OCI-LY1 (cell line): Measurements from ENCODE around the gene LNX1.

Experiments
- H2AFZ ChIP-seq: fragments of 200-600 bp; sonication (generic), shearing (Covaris generic); 2 replicates; pipeline ENCODE4 v1.6.0; 2014; ENCODE audit warnings: antibody characterized with exemption, mild to moderate bottlenecking, low read length
- H3F3A ChIP-seq: fragments of 200-600 bp; sonication (generic), shearing (Covaris generic); 2 replicates; pipeline ENCODE4 v1.6.0; 2014; ENCODE audit warnings: mild to moderate bottlenecking, antibody characterized with exemption, low read length, moderate library complexity; ENCODE audit not compliant: insufficient read depth
- H3K27ac ChIP-seq: fragments of 200-600 bp; sonication (generic); 2 replicates; pipeline ENCODE4 v1.5.1; 2014; ENCODE audit warnings: low read length, mixed run types, mild to moderate bottlenecking, low read depth; ENCODE audit not compliant: poor library complexity, severe bottlenecking
- H3K27me3 ChIP-seq: fragments of 200-600 bp; sonication (generic); 2 replicates; pipeline ENCODE4 v1.6.0; 2014; ENCODE audit warnings: antibody characterized with exemption, mild to moderate bottlenecking, low read length, moderate library complexity; ENCODE audit not compliant: insufficient read depth
- H3K36me3 ChIP-seq: fragments of 200-600 bp; sonication (generic); 2 replicates; pipeline ENCODE4 v1.6.1; 2014; ENCODE audit warnings: mild to moderate bottlenecking, antibody characterized with exemption, low read length, moderate library complexity, mixed read lengths; ENCODE audit not compliant: insufficient read depth
- H3K4me1 ChIP-seq: fragments of 200-600 bp; sonication (generic); 2 replicates; pipeline ENCODE4 v1.5.1; 2014; ENCODE audit warnings: mild to moderate bottlenecking, low read length, moderate library complexity; ENCODE audit not compliant: insufficient read depth, severe bottlenecking
- H3K4me2 ChIP-seq: fragments of 200-600 bp; sonication (generic), shearing (Covaris generic); 2 replicates; pipeline ENCODE4 v1.6.1; 2014; ENCODE audit warnings: low read length
- H3K4me3 ChIP-seq: fragments of 200-600 bp; sonication (generic); 2 replicates; pipeline ENCODE4 v1.5.1; 2014; ENCODE audit warnings: low read length, low read depth, mild to moderate bottlenecking, mixed read lengths; ENCODE audit not compliant: poor library complexity, severe bottlenecking
- H3K79me2 ChIP-seq: fragments of 200-600 bp; shearing (Covaris generic); 2 replicates; pipeline ENCODE4 v1.6.1; 2016; ENCODE audit warnings: mixed run types, low read length, mixed read lengths; ENCODE audit not compliant: insufficient read depth
- H3K9ac ChIP-seq: fragments of 200-600 bp; sonication (generic), shearing (Covaris generic); 2 replicates; pipeline ENCODE4 v1.6.1; 2014; ENCODE audit warnings: mild to moderate bottlenecking, low read length, mixed read lengths
- H3K9me2 ChIP-seq: fragments of 200-600 bp; sonication (generic), shearing (Covaris generic); 2 replicates; pipeline ENCODE4 v1.6.1; 2014; ENCODE audit warnings: low read depth, mild to moderate bottlenecking, low read length, mixed read lengths
- H3K9me3 ChIP-seq: fragments of 200-600 bp; shearing (Covaris generic); 2 replicates; pipeline ENCODE4 v1.6.1; 2014; ENCODE audit warnings: low read length, mixed read lengths
- H4K20me1 ChIP-seq: fragments of 200-600 bp; sonication (generic), shearing (Covaris generic); 2 replicates; pipeline ENCODE4 v1.6.0; 2016; ENCODE audit warnings: mild to moderate bottlenecking, low read length; ENCODE audit not compliant: insufficient read depth
- EZH2 ChIP-seq: fragments of 200-600 bp; sonication (generic), shearing (Covaris generic); IDR thresholded peaks from 2 replicates; pipeline ENCODE4 v1.8.0; 2017; ENCODE audit warnings: borderline replicate concordance, mixed run types, mild to moderate bottlenecking, antibody characterized with exemption, low read length, moderate library complexity, mixed read lengths
- TF ChIP-seq, protein P1 (sequence below): fragments of 200-600 bp; sonication (generic), shearing (Covaris generic); IDR thresholded peaks from 2 replicates; pipeline ENCODE4 v1.5.1; 2017; ENCODE audit warnings: mild to moderate bottlenecking, antibody characterized with exemption, low read length, moderate library complexity, mixed read lengths

The LNX1 gene

DNA sequence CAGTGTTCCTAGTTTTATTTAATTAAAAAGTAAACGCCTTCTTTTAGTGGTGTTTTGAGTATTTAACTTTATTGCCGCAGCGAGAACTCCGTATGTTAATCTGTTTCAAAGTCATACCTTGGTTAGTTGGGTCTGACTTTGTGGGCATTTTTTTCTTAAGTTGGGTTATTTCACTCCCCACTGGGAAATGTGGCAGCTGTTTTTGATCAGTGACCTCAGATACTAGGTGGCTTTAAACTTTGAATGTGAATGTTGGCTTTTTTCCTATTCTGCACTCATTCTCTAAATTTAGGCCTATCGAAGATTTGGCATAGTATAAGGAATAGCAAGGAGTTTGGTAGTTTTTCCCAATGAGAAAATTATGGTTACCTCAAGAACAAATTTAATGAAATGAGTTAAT is 127.9 kb downstream of the LNX1 start:
- Histone ChIP-seq H3K9me3 (no peaks in the 10 kb centered on the region), H3K4me2 (no peak overlapping the region), H3K27me3 (no peaks in the 10 kb centered on the region), H2AFZ (no peak overlapping the region), H4K20me1 (no peaks in the 10 kb centered on the region), H3K4me3 (no peak overlapping the region), H3K36me3 (peaks cover 47% of the 10 kb centered on the region), H3K9ac (no peak overlapping the region), H3K9me2 (no peaks in the 10 kb centered on the region), H3F3A (no peaks in the 10 kb centered on the region), H3K27ac (no peak overlapping the region), H3K79me2 (no peaks in the 10 kb centered on the region), H3K4me1 (no peaks in the 10 kb centered on the region)
- TF ChIP-seq, protein P1, sequence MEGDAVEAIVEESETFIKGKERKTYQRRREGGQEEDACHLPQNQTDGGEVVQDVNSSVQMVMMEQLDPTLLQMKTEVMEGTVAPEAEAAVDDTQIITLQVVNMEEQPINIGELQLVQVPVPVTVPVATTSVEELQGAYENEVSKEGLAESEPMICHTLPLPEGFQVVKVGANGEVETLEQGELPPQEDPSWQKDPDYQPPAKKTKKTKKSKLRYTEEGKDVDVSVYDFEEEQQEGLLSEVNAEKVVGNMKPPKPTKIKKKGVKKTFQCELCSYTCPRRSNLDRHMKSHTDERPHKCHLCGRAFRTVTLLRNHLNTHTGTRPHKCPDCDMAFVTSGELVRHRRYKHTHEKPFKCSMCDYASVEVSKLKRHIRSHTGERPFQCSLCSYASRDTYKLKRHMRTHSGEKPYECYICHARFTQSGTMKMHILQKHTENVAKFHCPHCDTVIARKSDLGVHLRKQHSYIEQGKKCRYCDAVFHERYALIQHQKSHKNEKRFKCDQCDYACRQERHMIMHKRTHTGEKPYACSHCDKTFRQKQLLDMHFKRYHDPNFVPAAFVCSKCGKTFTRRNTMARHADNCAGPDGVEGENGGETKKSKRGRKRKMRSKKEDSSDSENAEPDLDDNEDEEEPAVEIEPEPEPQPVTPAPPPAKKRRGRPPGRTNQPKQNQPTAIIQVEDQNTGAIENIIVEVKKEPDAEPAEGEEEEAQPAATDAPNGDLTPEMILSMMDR, result no peak
- no peak for TF ChIP-seq EZH2

DNA sequence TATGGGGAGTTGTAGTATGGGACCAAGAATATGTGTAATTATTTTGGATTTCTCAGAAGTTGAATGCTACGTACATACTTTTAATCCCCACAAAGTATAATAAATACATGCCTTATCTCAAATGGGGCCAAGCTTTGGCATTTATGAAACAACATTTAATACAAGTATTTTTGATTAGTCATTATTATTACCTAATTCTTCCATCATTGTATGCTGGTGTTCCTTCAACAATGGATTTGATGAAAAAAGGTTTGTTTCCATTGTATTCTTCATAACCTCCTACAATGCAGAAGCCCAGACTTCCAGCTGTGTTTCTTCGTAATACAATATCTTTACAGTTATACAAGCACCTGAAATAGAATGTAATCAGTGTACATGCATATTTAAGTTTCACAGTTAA is 130.0 kb downstream of the LNX1 start:
- no peaks in the 10 kb centered on the region for H3K27me3 ChIP-seq
- H3K4me2 ChIP-seq, result no peak overlapping the region
- H3K9me3 ChIP-seq, result no peaks in the 10 kb centered on the region
- no peaks in the 10 kb centered on the region for H3K79me2 ChIP-seq
- no peak overlapping the region for H2AFZ ChIP-seq
- no peaks in the 10 kb centered on the region for H3F3A ChIP-seq
- no peaks in the 10 kb centered on the region for H3K4me1 ChIP-seq
- TF ChIP-seq, protein P1, result no peak
- no peak for TF ChIP-seq EZH2
- H3K4me3 ChIP-seq, result no peak overlapping the region
- no peaks in the 10 kb centered on the region for H4K20me1 ChIP-seq
- H3K9ac ChIP-seq, result no peak overlapping the region
- no peak overlapping the region for H3K27ac ChIP-seq
- H3K9me2 ChIP-seq, result no peaks in the 10 kb centered on the region
- H3K36me3 ChIP-seq, result peaks cover 64% of the 10 kb centered on the region

DNA sequence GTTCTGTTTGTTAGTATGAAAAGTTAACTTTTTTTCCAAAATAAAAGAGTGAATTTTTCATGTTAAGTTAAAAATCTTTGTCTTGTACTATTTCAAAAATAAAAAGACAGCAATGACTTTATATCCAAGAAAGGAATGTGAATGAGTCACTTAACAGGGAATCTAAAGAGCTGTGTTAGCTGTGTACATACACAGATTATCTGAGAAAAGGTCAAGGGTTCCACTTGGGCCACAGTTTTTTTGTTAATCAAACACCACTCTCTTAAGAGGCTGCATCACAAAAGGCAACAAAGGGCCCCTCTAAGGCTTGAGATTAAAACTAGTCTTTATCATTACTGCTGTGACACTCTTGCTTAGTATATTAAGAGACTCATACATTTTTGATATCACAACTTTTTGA is 131.7 kb downstream of the LNX1 start:
- H3K4me3 ChIP-seq, result no peak overlapping the region
- no peak overlapping the region for H3K9ac ChIP-seq
- H3K9me2 ChIP-seq, result no peaks in the 10 kb centered on the region
- no peaks in the 10 kb centered on the region for H3F3A ChIP-seq
- no peak overlapping the region for H2AFZ ChIP-seq
- no peaks in the 10 kb centered on the region for H3K27me3 ChIP-seq
- TF ChIP-seq, protein P1, result no peak
- TF ChIP-seq EZH2, result no peak
- no peaks in the 10 kb centered on the region for H3K4me1 ChIP-seq
- H4K20me1 ChIP-seq, result no peaks in the 10 kb centered on the region
- no peaks in the 10 kb centered on the region for H3K79me2 ChIP-seq
- H3K9me3 ChIP-seq, result no peaks in the 10 kb centered on the region
- H3K27ac ChIP-seq, result no peak overlapping the region
- no peak overlapping the region for H3K4me2 ChIP-seq
- peaks cover 81% of the 10 kb centered on the region for H3K36me3 ChIP-seq
